Measurements from ENCODE around the gene UTF1.

The UTF1 gene

GRCh38 chr10:133247681-133248333 lies 17.8 kb downstream of the UTF1 start:
- no peak for DNase-seq (ENCODE audit: low read depth, low spot score)

DNA sequence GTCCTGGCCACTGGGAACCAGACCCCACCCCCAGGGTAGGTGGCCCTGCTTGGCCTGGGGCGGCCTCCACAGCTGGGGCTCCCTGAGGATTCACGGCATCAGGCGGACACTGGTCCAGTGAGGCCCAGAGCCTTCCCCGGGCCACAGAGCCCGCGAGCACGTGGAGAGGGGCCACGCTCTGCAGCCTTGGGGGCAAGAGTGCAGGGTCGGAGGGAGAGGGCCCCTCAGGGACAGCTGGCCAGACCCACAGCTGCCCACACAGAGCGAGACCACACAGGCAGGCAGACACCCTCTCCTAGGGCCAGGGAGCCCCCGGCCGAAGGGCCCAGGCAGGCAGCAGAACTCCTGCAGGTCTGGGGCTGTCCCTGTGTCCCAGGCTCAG lies 18.3 kb downstream of the UTF1 start:
- DNase-seq (ENCODE audit: low read depth, low spot score), result no peak

GRCh38 chr10:133249094-133249780 lies 19.2 kb downstream of the UTF1 start:
- no peak for DNase-seq (ENCODE audit: low read depth, low spot score)

DNA sequence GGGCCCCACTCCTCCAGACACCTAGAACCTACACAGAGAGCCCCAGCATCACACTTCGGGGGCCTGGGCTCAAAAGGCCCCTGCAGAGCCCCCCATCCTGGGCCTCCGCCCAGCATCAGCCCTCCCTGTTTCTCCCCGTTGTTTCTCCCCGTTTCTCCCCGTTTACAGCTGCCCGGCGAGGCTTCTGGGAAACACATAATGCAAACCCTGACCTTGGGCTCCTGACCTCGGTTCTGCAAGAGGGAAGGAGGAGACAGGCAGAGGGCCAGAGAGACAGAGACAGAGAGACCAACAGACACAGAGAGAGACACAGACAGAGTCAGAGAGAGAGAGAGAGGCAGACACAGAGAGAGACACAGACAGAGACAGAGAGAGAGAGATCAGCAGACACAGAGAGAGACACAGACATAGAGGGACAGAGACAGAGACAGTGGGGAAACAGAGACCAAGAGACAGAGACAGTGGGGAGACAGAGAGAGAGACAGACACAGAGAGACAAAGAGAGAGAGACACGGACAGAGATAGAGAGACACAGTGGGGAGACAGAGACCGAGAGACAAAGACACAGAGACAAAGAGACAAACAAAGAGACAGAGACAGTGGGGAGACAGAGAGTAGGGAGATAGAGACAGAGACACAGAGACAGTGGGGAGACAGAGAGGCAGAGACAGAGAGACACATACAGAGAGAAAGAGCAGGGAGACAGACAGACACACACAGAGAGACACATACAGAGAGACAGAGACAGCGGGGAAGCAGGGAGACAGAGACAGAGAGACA lies 20.1 kb downstream of the UTF1 start:
- DNase-seq (ENCODE audit: low read depth, low spot score), result no peak

DNA sequence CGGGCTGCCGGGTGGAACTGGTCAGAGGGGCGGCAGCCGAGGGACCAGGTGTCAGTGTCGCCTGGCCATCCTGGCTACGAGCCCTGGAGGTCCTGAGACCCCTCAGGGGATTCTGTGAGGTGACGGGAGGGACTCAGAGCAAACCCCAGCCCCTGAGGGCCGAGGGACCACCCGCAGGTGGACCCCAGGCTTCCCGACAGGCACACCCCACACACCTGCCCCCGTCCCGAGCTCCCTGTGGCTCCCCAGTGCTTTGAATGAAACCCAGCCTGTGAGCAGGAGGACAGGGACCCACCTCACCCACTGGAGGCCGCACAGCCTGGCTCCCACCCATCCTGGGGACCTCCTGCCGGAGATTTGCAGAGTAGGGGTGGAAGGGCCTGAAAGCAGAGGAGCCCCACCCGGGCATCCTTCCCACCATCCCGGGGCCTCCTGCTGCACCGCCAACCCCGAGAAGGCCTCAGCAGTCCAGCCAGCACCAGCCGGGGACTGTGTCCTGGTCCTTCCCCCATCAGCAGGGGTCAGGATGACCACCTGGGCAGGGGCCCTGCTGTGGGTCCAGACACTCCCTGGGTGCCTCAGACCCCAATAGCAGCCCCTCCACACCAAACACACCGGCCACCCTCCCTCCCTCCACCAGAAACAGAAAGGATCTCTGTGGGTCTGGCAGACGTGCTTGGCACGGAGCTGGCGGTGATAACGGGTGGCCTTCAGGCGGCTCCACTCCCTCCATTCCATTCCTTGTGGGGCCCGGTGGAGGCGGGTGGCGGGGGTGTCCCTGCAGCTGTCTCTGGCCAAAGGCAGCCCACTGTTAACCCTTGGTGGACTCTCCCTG lies 21.6 kb downstream of the UTF1 start:
- no peak for DNase-seq (ENCODE audit: low read depth, low spot score)

DNA sequence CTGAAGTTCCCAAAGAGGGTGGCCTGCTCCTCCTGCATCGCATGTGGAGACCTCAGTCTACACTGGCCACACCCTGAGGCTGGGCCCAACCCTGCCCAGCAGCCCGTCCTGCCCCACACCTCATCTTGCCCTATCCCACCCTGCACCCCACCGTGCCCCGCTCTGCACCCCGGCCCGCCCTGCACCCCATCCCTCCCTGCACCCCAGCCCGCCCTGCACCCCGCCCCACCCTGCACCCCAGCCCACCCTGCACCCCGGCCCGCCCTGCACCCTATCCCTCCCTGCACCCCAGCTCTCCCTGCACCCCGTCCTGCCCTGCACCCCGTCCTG lies 22.2 kb downstream of the UTF1 start:
- no peak for DNase-seq (ENCODE audit: low read depth, low spot score)

DNA sequence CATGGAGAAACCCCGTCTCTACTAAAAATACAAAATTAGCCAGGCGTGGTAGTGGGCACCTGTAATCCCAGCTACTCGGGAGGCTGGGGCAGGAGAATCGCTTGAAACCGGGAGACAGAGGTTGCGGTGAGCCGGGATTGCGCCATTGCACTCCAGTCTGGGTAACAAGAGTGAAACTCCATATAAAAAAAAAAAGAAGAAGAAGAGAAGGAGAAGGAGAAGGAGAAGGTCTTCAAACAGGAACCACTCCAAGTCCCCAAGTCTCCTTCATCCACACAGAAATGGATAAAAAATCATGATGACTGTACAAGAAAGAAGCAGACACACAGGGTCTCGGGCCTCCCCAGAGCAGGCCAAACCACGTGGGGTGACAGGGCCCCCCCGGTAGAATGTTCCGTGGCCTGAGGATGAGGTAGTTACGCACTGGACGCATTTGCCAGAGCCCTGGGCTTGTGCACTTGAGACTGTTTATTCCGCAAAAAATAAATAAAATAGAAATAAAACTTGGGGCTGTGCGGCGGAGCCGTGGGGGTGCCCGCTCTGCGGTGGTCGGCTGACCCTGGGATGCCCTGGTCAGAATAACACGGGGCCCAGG lies 23.4 kb downstream of the UTF1 start:
- no peak for DNase-seq (ENCODE audit: low read depth, low spot score)

GRCh38 chr10:133254421-133255120 lies 24.6 kb downstream of the UTF1 start:
- DNase-seq (ENCODE audit: low read depth, low spot score), result no peak

DNA sequence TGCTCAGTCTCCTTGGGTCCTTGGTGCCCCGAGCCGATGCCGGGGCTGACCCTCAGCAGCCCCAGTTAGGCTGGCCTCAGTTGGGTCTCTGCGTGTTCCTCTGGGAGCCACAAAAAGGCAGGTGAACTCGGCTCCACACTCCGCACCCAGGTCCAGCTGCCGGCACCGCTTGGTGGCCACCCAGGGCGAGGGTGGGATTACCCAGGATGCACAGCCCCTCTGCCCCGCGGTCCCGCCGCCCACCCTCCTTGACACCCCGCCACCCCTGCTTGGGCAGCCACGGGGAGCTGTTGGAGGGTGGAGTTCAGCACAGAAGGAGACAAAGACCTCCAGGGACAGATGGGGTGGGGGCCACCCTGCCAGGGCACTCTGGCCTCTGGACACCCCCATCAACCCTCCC lies 25.3 kb downstream of the UTF1 start:
- DNase-seq (ENCODE audit: low read depth, low spot score), result no peak

DNA sequence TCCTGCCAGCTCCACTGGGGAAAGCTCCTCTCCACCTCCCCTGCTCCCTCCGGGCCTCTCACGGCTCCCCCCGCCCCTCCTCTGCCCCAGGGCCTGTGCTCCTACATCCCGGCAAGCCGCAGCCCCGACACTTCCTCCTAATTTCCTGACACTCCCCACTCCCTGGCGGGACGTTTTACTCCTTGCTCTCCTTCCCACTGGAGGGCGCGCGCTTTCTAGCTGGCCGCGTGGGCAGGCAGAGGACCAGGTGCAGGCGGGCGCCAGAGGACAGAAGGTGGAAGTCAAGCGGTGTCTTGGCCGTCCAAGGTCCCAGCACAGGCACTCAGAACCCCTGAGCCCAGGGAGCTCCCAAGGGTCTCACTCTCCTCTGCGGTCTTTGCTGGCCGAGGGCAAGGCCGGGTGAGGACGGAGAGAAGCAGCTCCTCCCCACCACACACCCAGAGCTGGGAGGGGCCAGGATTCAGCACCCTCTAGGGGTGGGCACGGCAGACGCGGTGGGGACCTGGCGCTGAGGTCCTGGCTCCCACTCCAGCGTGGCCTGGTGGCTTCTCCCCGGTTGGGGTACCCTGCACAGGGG lies 27.6 kb downstream of the UTF1 start:
- no peak for DNase-seq (ENCODE audit: low read depth, low spot score)

DNA sequence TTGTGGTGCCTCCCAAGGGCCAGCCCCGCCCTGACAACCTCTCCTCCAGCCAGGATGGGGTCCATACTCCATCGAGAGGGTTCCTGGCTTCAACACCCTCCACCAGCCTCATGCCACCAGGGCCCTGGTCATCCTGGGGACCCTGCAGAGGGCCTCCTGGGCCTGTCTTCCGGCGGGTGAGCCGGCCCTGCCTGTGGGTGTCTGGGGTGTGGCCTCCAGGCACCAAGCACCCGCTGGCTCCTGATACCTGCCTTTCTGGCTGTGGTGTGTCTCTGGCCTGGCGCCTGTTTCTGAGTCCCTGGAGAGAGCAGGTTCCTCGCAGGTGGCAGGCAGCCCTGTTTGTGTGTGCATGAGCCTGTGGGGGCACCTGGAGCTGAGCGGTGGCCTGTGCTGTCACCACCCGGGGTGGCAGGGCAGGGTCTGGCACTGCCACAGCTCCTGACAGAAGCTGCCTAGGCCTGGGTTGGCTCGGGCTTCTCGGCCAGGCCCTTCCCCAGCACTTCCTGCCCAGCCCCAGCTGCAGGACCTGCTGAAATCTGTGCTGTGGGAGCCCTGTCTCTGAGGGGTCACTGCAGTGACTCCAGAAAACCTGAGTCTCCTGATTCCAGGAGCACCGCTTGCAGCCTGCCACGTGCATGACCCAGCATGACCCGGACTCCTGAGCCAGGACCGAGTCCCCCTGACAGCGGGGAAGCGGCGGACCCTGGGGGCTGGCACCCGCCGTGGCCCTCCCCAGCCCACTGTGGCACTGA lies 28.2 kb downstream of the UTF1 start:
- no peak for DNase-seq (ENCODE audit: low read depth, low spot score)

DNA sequence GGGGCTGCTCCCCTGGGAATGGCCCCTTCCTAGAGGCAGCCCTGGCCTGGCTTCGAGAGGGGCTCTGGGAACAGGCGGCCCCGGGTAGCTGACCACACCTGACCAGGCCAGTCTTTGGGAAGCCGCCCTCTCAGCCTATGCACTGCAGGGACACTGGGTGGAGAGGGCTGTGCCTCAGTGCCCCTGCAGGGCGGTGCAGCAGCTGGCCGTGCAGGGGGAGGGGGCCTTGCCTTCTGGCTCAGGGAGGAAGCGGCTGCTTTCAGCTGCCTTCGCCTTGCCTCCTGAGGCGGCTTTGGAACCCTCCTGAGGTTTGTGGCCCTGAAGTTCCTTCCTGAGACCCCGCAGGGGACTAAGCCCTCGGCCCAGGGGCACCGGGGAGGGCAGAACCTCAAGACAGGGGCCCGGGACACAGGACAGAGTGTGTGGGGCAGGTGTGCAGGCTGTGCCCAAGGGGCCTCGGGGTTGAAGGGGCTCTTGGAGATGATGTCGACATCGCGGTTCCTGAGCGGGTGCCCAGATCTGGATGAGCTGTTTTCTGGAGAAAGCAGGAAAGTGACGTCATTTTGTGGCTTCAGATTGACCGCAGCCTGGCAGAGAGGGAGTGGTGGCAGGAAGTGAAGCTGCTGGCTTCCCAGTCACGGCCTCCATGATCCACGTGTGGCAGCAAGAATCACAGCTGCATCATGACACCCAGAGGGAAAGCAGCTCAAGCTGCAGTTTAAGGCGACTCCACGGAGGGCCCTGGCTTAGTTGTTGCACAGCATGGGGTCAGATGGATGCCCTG lies 29.0 kb downstream of the UTF1 start:
- DNase-seq (ENCODE audit: low read depth, low spot score), result no peak

GRCh38 chr10:133259602-133259989 lies 29.6 kb downstream of the UTF1 start:
- DNase-seq (ENCODE audit: low read depth, low spot score), result no peak

DNA sequence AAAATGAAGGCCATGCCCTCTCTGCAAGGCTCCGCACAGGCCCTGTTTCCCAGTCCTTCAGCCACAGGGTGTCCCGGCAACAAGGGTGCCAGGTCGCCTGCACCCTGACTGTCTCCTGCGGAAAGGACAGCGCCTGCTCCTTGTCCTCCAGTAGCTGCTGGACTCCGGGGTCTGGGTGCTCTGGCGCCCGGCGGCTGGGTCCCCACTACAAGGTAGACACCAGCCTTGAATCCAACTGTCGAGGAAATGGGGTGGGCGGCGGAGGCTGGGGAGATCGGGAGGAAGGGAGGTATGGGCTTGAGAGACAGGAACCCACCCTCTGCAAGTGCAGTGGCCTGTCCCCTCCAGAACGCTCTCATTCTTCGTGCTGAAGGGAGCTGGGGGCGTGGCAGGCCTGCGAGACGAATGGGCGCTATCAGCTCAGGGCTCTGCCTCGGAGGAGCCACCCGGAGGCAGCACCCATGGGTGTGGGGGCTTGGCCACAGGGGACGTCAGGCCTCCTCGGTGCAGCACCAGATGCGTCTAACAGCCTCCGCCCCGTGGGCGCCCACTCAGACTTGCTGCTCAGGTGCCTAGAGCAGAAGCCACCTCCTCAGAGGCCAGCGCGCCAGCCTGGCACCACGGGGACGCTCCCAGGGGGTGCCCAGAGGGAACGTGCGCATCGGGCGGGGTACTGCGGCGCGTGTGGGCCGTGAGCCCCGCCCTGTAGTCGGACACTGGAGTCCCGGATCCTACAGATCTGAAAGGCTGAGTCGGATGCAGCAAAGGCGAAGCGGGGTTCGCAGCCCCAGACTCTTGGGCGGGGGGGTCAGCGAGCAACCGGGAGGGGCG lies 31.1 kb downstream of the UTF1 start:
- DNase-seq (ENCODE audit: low read depth, low spot score), result no peak

- DNase-seq (ENCODE audit: low read depth, low spot score), result no peak
Observed at GRCh38 chr10:133261726-133262325, 31.8 kb downstream of the UTF1 start.

DNA sequence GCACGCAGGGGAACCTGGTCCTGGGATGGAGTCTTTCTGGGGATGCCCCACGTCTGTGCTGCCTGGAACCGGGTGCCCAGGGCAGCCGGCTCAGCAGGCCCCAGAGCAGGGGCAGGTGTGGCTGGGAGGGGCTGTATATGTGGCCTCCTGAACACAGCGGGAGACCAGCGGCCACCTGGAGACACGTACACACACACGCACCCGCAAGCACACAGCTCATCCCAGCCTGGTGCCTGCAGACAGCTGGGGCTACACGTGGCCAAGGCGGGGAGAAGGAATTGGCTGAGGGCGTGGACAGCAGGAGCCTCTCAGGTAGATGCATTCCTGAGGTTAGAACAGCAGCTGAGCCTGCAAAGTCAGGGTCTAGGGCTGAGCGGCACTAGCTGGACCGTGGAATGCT lies 32.7 kb downstream of the UTF1 start:
- DNase-seq (ENCODE audit: low read depth, low spot score), result no peak

DNA sequence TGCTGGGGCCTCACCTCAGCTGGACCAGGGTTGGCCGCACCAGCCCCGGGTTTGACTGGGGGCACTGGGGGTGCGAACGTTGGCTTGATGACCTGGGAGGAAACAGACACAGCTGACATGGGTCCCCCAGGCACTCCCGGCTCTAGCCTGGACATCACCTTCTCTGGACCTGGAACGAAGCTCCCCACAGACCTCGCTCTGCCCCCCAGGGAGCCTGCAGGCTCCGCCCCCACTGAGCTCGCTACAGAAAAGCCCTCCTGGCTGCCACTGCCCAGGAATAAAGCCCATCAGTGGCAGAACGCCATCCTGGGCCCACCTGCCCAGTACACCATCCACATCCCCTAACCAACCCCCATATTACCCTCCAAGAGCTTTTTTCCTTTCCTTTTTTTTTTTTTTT lies 33.7 kb downstream of the UTF1 start:
- DNase-seq (ENCODE audit: low read depth, low spot score), result no peak

DNA sequence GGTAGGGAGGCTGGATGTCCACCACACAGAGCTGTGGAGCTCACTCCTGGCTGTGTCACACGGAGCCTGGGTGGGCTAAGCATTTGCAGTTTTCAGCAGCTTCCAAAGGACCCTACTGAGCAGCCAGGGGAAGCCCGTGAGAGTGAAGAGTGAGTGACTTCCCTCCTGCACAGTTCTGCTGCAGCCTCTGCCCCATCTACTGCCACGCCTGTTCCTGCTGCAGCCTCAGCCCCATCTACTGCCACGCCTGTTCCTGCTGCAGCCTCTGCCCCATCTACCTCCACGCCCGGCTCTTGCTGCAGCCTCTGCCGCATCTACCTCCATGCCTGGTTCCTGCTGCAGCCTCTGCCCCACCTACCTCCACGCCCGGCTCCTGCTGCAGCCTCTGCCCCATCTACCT lies 34.4 kb downstream of the UTF1 start:
- DNase-seq (ENCODE audit: low read depth, low spot score), result no peak
